Ishikawa (cell line): ENCODE results near the gene VWA8.

Source experiments
- EP300 ChIP-seq: IDR thresholded peaks from 2 replicates; pipeline ENCODE4 v1.6.1; 2012; ENCODE audit warnings: borderline replicate concordance
- MAX ChIP-seq: IDR thresholded peaks from 2 replicates; pipeline ENCODE4 v1.6.1; 2012
- NFIC ChIP-seq: IDR thresholded peaks from 2 replicates; pipeline ENCODE4 v1.6.1; 2012
- RAD21 ChIP-seq: IDR thresholded peaks from 2 replicates; pipeline ENCODE4 v1.6.1; 2012; ENCODE audit warnings: low read depth
- REST ChIP-seq: IDR thresholded peaks from 2 replicates; pipeline ENCODE4 v1.6.1; 2012; ENCODE audit warnings: low read depth, mild to moderate bottlenecking
- TAF1 ChIP-seq: IDR thresholded peaks from 2 replicates; pipeline ENCODE4 v1.6.1; 2012; ENCODE audit warnings: low read depth, mild to moderate bottlenecking
- TCF12 ChIP-seq: IDR thresholded peaks from 2 replicates; pipeline ENCODE4 v1.6.1; 2012; ENCODE audit warnings: low read depth
- USF1 ChIP-seq: IDR thresholded peaks from 2 replicates; pipeline ENCODE4 v1.6.1; 2012
- YY1 ChIP-seq: IDR thresholded peaks from 2 replicates; pipeline ENCODE4 v1.6.1; 2012; ENCODE audit warnings: low read depth

- no peak for TF ChIP-seq EP300
- no peak for TF ChIP-seq TAF1
- TF ChIP-seq USF1, result no peak
- TF ChIP-seq YY1, result no peak
- TF ChIP-seq REST, result no peak
- no peak for TF ChIP-seq RAD21
- TF ChIP-seq MAX, result no peak
- TF ChIP-seq NFIC, result no peak
- TF ChIP-seq TCF12, result no peak
Observed at GRCh38 chr13:41864658-41865057, 96.3 kb downstream of the VWA8 start.
